Measurements from ENCODE around the gene CCND3. TPM values are rescaled to one million over a fixed set of nuclear protein-coding genes. Genes with fewer than 3 reads are reported as not detected.

The CCND3 gene
- total and polyA plus RNA-seq, 11 donors: 33.9 to 116 (median 47.1) TPM

GRCh38 chr6:41938590-41939175, 2.9 kb downstream of the CCND3 start:
- Histone ChIP-seq H3K4me1 (peaks cover 7 to 82% (median 52%) of the 10 kb centered on the region in 12 donors), H3K36me3 (peaks cover 0 to 50% (median 29%) of the 10 kb centered on the region in 9 donors), H3K9me3 (no peaks in the 10 kb centered on the region), H3K4me3 (peak overlapping the region in 6 of 12 donors; percentile 79 to 99 (median 92)), H3K27me3 (no peaks in the 10 kb centered on the region), H3K27ac (peak overlapping the region; percentile 54 to 95 (median 86))
- intact Hi-C loops (cut with DNase I): loop anchor here in 7 of 10 donors (5.0 to 10.0 kb wide), 4 partner anchors 91 to 151 kb away; partner anchors contain the start of gene TOMM6 (in 5 of the 7)
- DNase-seq (no peak), ATAC-seq (no peak)
- WGBS, 4 donors: 58 to 73% (median 66%) methylated on average over 4 to 5 of the region's 5 CpGs
- TF ChIP-seq CTCF (IDR thresholded peaks at IDR 0.05) (no peak), POLR2A (IDR thresholded peaks at IDR 0.05) (no peak)

GRCh38 chr6:41937861-41938574, 3.6 kb downstream of the CCND3 start:
- ATAC-seq: peak in 1 of 4 donors; percentile 4
- peaks cover 7 to 75% (median 52%) of the 10 kb centered on the region in 12 donors for H3K4me1 ChIP-seq
- H3K36me3 ChIP-seq: peaks cover 0 to 57% (median 36%) of the 10 kb centered on the region in 9 donors
- H3K27me3 ChIP-seq: no peaks in the 10 kb centered on the region
- H3K4me3 ChIP-seq: peak overlapping the region in 1 of 12 donors; percentile 93
- intact Hi-C loops (cut with DNase I): loop anchor here in 7 of 10 donors (5.0 to 10.0 kb wide), 4 partner anchors 91 to 151 kb away; partner anchors contain the start of gene TOMM6 (in 5 of the 7)
- no peak for TF ChIP-seq POLR2A (IDR thresholded peaks at IDR 0.05)
- TF ChIP-seq CTCF (IDR thresholded peaks at IDR 0.05): no peak
- H3K27ac ChIP-seq: peak overlapping the region; percentile 54 to 95 (median 86)
- DNase-seq: peak; percentile 43 to 72 (median 58)
- 40 to 42% (median 42%) methylated on average over 4 of the region's 4 CpGs for WGBS, 4 donors
- H3K9me3 ChIP-seq: no peaks in the 10 kb centered on the region

GRCh38 chr6:41937472-41937860, 4.1 kb downstream of the CCND3 start:
- WGBS, 4 donors: 48 to 85% (median 66%) methylated on average over 2 of the region's 2 CpGs
- TF ChIP-seq POLR2A (IDR thresholded peaks at IDR 0.05) (no peak), CTCF (IDR thresholded peaks at IDR 0.05) (no peak)
- intact Hi-C loops (cut with DNase I): loop anchor here in 7 of 10 donors (5.0 to 10.0 kb wide), 4 partner anchors 90 to 150 kb away; partner anchors contain the start of gene TOMM6 (in 5 of the 7)

More at GRCh38 chr6:41937472-41937860, 4.1 kb downstream of the CCND3 start:
- Histone ChIP-seq H3K9me3 (no peaks in the 10 kb centered on the region), H3K27me3 (no peaks in the 10 kb centered on the region), H3K36me3 (peaks cover 0 to 62% (median 41%) of the 10 kb centered on the region in 9 donors), H3K4me1 (peaks cover 7 to 71% (median 51%) of the 10 kb centered on the region in 12 donors), H3K4me3 (peak overlapping the region in 1 of 12 donors; percentile 93), H3K27ac (peak overlapping the region in 11 of 12 donors; percentile 82 to 95 (median 87))
- no peak for ATAC-seq
- DNase-seq: no peak
